HEK293 (cell line): ENCODE results near the gene CP.
"Not testable (repeated sequence)": the region's sequence is repeated elsewhere in the genome, so short reads cannot be mapped to it uniquely, and the experiment has no call there.

Source experiments
- CTCF ChIA-PET: fragments of 350-600 bp; formaldehyde crosslinking; extraction: SDS; loops from one replicate; lab custom pipeline; 2021; ENCODE audit warnings: antibody characterized with exemption; lab: Yijun Ruan, JAX
- POLR2A ChIA-PET: fragments of 300-600 bp; formaldehyde crosslinking; extraction: SDS; loops from one replicate; lab custom pipeline; 2020; ENCODE audit warnings: antibody characterized with exemption, inconsistent platforms; lab: Yijun Ruan, JAX
- H3K27ac ChIP-seq: fragments of 200-500 bp; sonication (Bioruptor generic); 2 replicates; pipeline ENCODE4 v1.5.1; 2014; ENCODE audit warnings: low read depth, low read length, control low read depth, inconsistent platforms; ENCODE audit errors: extremely low read depth
- H3K36me3 ChIP-seq, 2 experiments: fragments of 200-500 bp in 1 of 2; sonication (Bioruptor generic) in 1 of 2; 1 replicate in 1 of 2; 2 replicates in 1 of 2; pipeline ENCODE4 v1.5.1; 2014 to 2017; ENCODE audit warnings: inconsistent platforms in 2 of 2, low read length in 2 of 2; ENCODE audit not compliant: control insufficient read depth in 2 of 2, insufficient read depth in 1 of 2
- H3K4me1 ChIP-seq: fragments of 200-500 bp; sonication (Bioruptor generic); 2 replicates; pipeline ENCODE4 v1.5.1; 2014; ENCODE audit warnings: mild to moderate bottlenecking, low read length, inconsistent platforms; ENCODE audit not compliant: control insufficient read depth, insufficient read depth
- H3K4me3 ChIP-seq: 2 replicates; pipeline ENCODE4 v1.5.1; 2011; ENCODE audit warnings: low read depth, mild to moderate bottlenecking, control low read depth, low read length, moderate library complexity
- H3K9me3 ChIP-seq: fragments of 200-500 bp; sonication (Bioruptor generic); 2 replicates; pipeline ENCODE4 v1.5.1; 2014; ENCODE audit warnings: low read depth, low read length, inconsistent platforms; ENCODE audit not compliant: control insufficient read depth, insufficient read depth
- FEZF1 ChIP-seq: fragments of 450-650 bp; formaldehyde crosslinking; IDR thresholded peaks from 2 replicates; pipeline ENCODE4 v1.5.1; 2016; ENCODE audit warnings: missing biosample characterization, missing genetic modification characterization
- GLI4 ChIP-seq: fragments of 450-650 bp; formaldehyde crosslinking; IDR thresholded peaks from 2 replicates; pipeline ENCODE4 v1.5.1; 2016; ENCODE audit warnings: missing biosample characterization, missing genetic modification characterization
- HOXD13 ChIP-seq: sonication (generic); formaldehyde crosslinking; IDR thresholded peaks from 2 replicates; pipeline ENCODE4 v1.8.0; 2022; ENCODE audit warnings: missing genetic modification reagents, borderline replicate concordance
- SCRT1 ChIP-seq: fragments of 450-650 bp; formaldehyde crosslinking; IDR thresholded peaks from 2 replicates; pipeline ENCODE4 v1.5.1; 2016; ENCODE audit warnings: missing biosample characterization, missing genetic modification characterization, borderline replicate concordance
- ZBTB1 ChIP-seq: fragments of 450-650 bp; formaldehyde crosslinking; IDR thresholded peaks from 2 replicates; pipeline ENCODE4 v1.5.1; 2016; ENCODE audit warnings: missing biosample characterization, missing genetic modification characterization
- ZBTB21 ChIP-seq: fragments of 450-650 bp; formaldehyde crosslinking; IDR thresholded peaks from 2 replicates; pipeline ENCODE4 v1.5.1; 2017; ENCODE audit warnings: missing biosample characterization, missing genetic modification characterization
- ZIC2 ChIP-seq: fragments of 450-650 bp; formaldehyde crosslinking; IDR thresholded peaks from 2 replicates; pipeline ENCODE4 v1.5.1; 2016; ENCODE audit warnings: missing biosample characterization, missing genetic modification characterization
- ZNF146 ChIP-seq: fragments of 450-650 bp; formaldehyde crosslinking; IDR thresholded peaks from 2 replicates; pipeline ENCODE4 v1.5.1; 2016; ENCODE audit warnings: missing biosample characterization, missing genetic modification characterization
- ZNF214 ChIP-seq: fragments of 450-650 bp; formaldehyde crosslinking; IDR thresholded peaks from 2 replicates; pipeline ENCODE4 v1.5.1; 2017; ENCODE audit warnings: missing biosample characterization, mild to moderate bottlenecking, missing genetic modification characterization, borderline replicate concordance
- ZNF266 ChIP-seq: fragments of 450-650 bp; formaldehyde crosslinking; IDR thresholded peaks from 2 replicates; pipeline ENCODE4 v1.5.1; 2016; ENCODE audit warnings: missing biosample characterization, missing genetic modification characterization, low read depth
- ZNF274 ChIP-seq, 2 experiments: fragments of 200-500 bp in 1 of 2; fragments of 450-650 bp in 1 of 2; sonication (Bioruptor generic) in 1 of 2; formaldehyde crosslinking in 1 of 2; IDR thresholded peaks; 2 replicates each; pipeline versions ENCODE4 v1.5.1 to v1.6.1; 2014 to 2016; ENCODE audit warnings: borderline replicate concordance in 1 of 2, inconsistent platforms in 1 of 2, low read length in 1 of 2, missing biosample characterization in 1 of 2, missing genetic modification characterization in 1 of 2
- ZNF311 ChIP-seq: fragments of 450-650 bp; formaldehyde crosslinking; IDR thresholded peaks from 2 replicates; pipeline ENCODE4 v1.5.1; 2017; ENCODE audit warnings: missing biosample characterization, missing genetic modification characterization, borderline replicate concordance
- ZNF324 ChIP-seq: fragments of 450-650 bp; formaldehyde crosslinking; IDR thresholded peaks from 2 replicates; pipeline ENCODE4 v1.5.1; 2016; ENCODE audit warnings: missing biosample characterization, missing genetic modification characterization
- ZNF37A ChIP-seq: fragments of 450-650 bp; IDR thresholded peaks from 2 replicates; pipeline ENCODE4 v1.5.1; 2018; ENCODE audit warnings: missing biosample characterization, missing genetic modification characterization
- ZNF473 ChIP-seq: fragments of 450-650 bp; formaldehyde crosslinking; IDR thresholded peaks from 2 replicates; pipeline ENCODE4 v1.5.1; 2017; ENCODE audit warnings: missing biosample characterization, missing genetic modification characterization
- ZNF558 ChIP-seq: fragments of 450-650 bp; formaldehyde crosslinking; IDR thresholded peaks from 2 replicates; pipeline ENCODE4 v1.5.1; 2016; ENCODE audit warnings: missing biosample characterization, missing genetic modification characterization
- ZNF664 ChIP-seq: fragments of 450-650 bp; formaldehyde crosslinking; IDR thresholded peaks from 2 replicates; pipeline ENCODE4 v1.5.1; 2016; ENCODE audit warnings: missing biosample characterization, missing genetic modification characterization
- ZNF670 ChIP-seq: fragments of 450-650 bp; formaldehyde crosslinking; IDR thresholded peaks from 2 replicates; pipeline ENCODE4 v1.5.1; 2016; ENCODE audit warnings: missing biosample characterization, missing genetic modification characterization, low read depth
- TF ChIP-seq, protein P1 (sequence below): fragments of 450-650 bp; formaldehyde crosslinking; IDR thresholded peaks from 2 replicates; pipeline ENCODE4 v1.5.1; 2016; ENCODE audit warnings: missing biosample characterization, missing genetic modification characterization, low read depth
- TF ChIP-seq, protein P2 (sequence below): fragments of 450-650 bp; formaldehyde crosslinking; IDR thresholded peaks from 2 replicates; pipeline ENCODE4 v1.5.1; 2016; ENCODE audit warnings: missing biosample characterization, missing genetic modification characterization
- TF ChIP-seq, protein P3 (sequence below): fragments of 450-650 bp; formaldehyde crosslinking; IDR thresholded peaks from 2 replicates; pipeline ENCODE4; 2016; ENCODE audit warnings: missing biosample characterization, missing genetic modification characterization

The CP gene

DNA sequence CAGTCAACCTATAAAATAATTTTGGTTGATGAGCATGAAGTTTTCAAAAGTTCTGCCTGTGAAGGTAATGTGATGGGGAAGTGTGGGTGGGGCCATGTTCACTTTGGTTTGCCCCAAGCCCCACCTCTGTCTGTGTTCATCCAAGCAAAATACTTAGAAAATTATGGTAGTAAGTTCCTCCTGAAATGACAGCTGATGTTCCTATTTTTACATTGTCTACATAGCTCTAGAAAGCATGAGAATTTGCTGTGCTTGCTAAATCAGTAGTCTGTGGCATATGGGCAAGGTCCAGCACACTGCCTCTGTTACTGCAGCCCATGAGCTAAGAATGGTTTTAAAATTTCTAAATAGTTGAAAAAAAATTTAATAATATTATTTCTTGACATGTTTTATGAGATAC lies 21.9 kb upstream of the CP start (continued):
- TF ChIP-seq ZNF324 (tag by site-specific recombination) (no peak), ZNF664 (no peak), ZBTB21 (tag by site-specific recombination) (no peak), ZNF146 (no peak)

DNA sequence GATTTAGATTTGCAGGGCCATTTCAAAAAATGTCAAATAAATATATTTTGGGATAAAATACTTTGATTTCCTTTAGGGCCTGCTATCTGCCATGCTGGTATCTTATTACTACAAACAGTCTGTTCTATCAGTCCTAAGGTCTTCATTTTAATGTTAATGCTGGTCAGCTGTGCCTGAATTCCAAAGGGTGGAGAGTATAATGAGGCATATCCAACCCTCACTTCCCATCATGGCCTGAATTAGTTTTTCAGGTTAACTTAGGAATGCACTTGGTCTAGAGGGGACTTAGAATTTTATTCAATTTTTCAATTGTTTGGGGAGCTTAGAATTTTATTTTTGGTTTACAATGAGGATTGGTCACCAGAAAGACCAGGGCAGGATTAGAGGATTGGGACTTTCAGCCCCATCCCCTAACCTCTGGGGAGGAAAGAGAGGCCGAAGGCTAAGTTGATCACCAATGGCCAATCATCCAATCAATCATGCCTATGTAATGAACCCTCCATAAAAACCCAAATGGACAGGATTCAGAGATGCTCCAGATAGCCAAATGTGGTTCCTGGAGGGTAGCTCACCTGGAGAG lies 17.8 kb upstream of the CP start:
- Histone ChIP-seq H3K4me3 (no peak overlapping the region), H3K9me3 (no peaks in the 10 kb centered on the region), H3K27ac (no peak overlapping the region), H3K36me3 (no peaks in the 10 kb centered on the region), H3K4me1 (no peaks in the 10 kb centered on the region)
- POLR2A ChIA-PET: no interaction called here
- CTCF ChIA-PET: no interaction called here
- TF ChIP-seq, protein P1, sequence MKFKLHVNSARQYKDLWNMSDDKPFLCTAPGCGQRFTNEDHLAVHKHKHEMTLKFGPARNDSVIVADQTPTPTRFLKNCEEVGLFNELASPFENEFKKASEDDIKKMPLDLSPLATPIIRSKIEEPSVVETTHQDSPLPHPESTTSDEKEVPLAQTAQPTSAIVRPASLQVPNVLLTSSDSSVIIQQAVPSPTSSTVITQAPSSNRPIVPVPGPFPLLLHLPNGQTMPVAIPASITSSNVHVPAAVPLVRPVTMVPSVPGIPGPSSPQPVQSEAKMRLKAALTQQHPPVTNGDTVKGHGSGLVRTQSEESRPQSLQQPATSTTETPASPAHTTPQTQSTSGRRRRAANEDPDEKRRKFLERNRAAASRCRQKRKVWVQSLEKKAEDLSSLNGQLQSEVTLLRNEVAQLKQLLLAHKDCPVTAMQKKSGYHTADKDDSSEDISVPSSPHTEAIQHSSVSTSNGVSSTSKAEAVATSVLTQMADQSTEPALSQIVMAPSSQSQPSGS (tag by site-specific recombination): no peak

DNA sequence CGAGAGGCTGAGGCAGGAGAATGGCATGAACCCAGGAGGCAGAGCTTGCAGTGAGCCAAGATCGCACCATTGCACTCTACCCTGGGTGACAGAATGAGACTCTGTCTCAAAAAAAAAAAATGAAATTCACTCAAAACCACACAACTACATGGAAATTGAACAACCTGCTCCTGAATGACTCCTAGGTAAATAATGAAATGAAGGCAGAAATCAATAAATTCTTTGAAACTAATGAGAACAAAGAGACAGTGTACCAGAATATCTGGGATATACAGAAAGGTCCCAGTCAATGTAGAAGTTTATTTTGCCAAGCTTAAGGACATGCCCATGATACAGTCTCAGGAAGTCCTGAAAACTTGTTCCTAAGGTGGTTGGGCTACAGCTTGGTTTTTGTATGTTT lies 16.6 kb upstream of the CP start:
- H3K4me3 ChIP-seq, H3K9me3 ChIP-seq, POLR2A ChIA-PET, H3K4me1 ChIP-seq, H3K27ac ChIP-seq, CTCF ChIA-PET, H3K36me3 ChIP-seq: not testable (repeated sequence)

DNA sequence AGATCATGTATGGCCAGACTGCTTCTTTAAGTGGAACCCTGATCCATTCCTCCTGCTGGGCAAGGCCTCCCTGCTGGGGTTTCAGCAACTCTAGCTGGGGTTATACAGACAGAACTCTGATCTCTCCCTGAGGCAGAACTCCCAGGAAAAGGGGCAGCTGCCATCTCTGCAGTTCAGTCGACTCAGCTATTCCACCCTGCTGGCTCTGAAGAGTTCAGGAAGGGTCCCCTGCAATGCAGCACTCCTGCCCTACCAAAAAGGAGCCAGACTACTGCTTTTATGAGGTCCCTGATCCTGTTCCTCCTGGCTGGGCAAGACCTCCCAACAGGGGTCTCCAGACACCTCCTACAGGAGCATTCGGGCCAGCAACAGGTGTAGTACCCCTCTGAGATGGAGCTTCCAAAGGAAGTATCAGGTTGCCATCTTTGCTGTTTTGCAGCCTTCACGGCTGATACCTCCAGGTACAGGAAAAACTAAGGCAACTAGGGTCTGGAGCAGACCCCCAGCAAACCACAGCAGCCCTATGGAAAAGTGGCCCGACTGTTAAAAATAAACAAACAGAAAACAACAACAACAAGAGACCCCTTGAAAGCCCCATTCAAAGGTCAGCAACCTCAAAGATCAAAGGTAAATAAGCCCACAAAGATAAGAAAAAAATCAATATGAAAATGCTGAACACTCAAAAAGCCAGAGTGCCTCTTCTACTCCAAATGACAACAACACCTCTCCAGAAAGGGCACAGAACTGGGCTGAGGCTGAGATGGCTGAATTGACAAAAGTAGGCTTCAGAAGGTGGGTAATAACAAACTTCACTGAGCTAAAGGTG lies 14.2 kb upstream of the CP start:
- no peaks in the 10 kb centered on the region for H3K4me1 ChIP-seq
- CTCF ChIA-PET: no interaction called here

More for the DNA sequence above, 14.2 kb upstream of the CP start:
- TF ChIP-seq GLI4 (no peak), SCRT1 (tag by site-specific recombination) (no peak), ZNF473 (no peak), ZNF266 (tag by site-specific recombination) (no peak), ZNF670 (tag by site-specific recombination) (no peak), ZNF558 (no peak), ZNF274 (IDR thresholded peaks at IDR 0.05; ENCODE audit: low read length) (no peak), ZNF274 (tag by site-specific recombination; IDR thresholded peaks at IDR 0.05; ENCODE audit: borderline replicate concordance) (no peak), ZNF311 (tag by site-specific recombination) (no peak), ZBTB1 (tag by site-specific recombination) (no peak), HOXD13 (CRISPR knock-in tag) (no peak), FEZF1 (tag by site-specific recombination) (0 out of 2 replicates have a peak, but pooled peaks have one; percentile 10), ZNF214 (tag by site-specific recombination) (no peak), ZNF37A (tag by site-specific recombination) (no peak), ZIC2 (tag by site-specific recombination) (peak; percentile 77)
- TF ChIP-seq, protein P2, sequence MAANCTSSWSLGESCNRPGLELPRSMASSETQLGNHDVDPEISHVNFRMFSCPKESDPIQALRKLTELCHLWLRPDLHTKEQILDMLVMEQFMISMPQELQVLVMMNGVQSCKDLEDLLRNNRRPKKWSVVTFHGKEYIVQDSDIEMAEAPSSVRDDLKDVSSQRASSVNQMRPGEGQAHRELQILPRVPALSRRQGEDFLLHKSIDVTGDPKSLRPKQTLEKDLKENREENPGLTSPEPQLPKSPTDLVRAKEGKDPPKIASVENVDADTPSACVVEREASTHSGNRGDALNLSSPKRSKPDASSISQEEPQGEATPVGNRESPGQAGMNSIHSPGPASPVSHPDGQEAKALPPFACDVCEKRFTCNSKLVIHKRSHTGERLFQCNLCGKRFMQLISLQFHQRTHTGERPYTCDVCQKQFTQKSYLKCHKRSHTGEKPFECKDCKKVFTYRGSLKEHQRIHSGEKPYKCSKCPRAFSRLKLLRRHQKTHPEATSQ (tag by site-specific recombination): no peak
- TF ChIP-seq, protein P3, sequence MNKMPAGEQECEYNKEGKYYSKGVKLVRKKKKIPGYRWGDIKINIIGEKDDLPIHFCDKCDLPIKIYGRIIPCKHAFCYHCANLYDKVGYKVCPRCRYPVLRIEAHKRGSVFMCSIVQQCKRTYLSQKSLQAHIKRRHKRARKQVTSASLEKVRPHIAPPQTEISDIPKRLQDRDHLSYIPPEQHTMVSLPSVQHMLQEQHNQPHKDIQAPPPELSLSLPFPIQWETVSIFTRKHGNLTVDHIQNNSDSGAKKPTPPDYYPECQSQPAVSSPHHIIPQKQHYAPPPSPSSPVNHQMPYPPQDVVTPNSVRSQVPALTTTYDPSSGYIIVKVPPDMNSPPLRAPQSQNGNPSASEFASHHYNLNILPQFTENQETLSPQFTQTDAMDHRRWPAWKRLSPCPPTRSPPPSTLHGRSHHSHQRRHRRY (tag by site-specific recombination): no peak
- TF ChIP-seq, protein P1 (tag by site-specific recombination): no peak
- TF ChIP-seq, all 188 proteins: peak for 2
- H3K27ac ChIP-seq: no peak overlapping the region
- POLR2A ChIA-PET: no interaction called here
- H3K9me3 ChIP-seq: no peaks in the 10 kb centered on the region
- H3K4me3 ChIP-seq: no peak overlapping the region
- no peaks in the 10 kb centered on the region for H3K36me3 ChIP-seq
